ENCODE data around the gene PLRG1.

DNA sequence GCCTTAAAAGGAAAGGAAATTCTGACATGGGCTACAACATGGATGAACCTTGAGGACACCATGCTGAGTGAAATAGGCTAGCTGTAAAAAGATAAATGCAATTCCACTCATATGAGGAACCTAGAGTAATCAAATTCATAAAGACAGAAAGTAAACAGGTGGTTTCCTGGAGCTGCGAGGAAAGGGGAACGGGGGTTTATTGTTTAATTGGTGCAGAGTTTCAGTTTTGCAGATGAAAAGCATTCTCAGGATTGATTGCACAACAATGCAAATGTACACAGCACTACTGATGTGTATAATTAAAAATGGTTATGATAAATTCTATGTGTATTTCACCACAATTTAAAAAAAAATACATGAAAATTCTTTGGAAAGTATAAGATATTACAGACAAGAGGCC lies 24.0 kb downstream of the PLRG1 start:
- TF ChIP-seq POLR2AphosphoS5 (IDR thresholded peaks at IDR 0.05) = no peak
- no peak for TF ChIP-seq TAF1 (IDR thresholded peaks at IDR 0.05; ENCODE audit: low read depth)
- TF ChIP-seq, protein P1, sequence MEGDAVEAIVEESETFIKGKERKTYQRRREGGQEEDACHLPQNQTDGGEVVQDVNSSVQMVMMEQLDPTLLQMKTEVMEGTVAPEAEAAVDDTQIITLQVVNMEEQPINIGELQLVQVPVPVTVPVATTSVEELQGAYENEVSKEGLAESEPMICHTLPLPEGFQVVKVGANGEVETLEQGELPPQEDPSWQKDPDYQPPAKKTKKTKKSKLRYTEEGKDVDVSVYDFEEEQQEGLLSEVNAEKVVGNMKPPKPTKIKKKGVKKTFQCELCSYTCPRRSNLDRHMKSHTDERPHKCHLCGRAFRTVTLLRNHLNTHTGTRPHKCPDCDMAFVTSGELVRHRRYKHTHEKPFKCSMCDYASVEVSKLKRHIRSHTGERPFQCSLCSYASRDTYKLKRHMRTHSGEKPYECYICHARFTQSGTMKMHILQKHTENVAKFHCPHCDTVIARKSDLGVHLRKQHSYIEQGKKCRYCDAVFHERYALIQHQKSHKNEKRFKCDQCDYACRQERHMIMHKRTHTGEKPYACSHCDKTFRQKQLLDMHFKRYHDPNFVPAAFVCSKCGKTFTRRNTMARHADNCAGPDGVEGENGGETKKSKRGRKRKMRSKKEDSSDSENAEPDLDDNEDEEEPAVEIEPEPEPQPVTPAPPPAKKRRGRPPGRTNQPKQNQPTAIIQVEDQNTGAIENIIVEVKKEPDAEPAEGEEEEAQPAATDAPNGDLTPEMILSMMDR (IDR thresholded peaks at IDR 0.05; ENCODE audit: poor library complexity, severe bottlenecking) = no peak
- no peak for TF ChIP-seq SMC3 (conservative IDR thresholded peaks at IDR 0.05; ENCODE audit: poor library complexity)
- TF ChIP-seq EP300 (conservative IDR thresholded peaks at IDR 0.05; ENCODE audit: poor library complexity, severe bottlenecking) = no peak
- TF ChIP-seq EZH2 (IDR thresholded peaks at IDR 0.05; ENCODE audit: borderline replicate concordance, insufficient read depth, low read length, poor library complexity, severe bottlenecking) = no peak
- no peak for TF ChIP-seq RAD21 (conservative IDR thresholded peaks at IDR 0.05)

All from neural cell (in vitro differentiated cells).